ENCODE data around the gene PTPN14. TPM values are rescaled to one million over a fixed set of nuclear protein-coding genes. Genes with fewer than 3 reads are reported as not detected.

Gene PTPN14
- total and polyA plus RNA-seq, 2 of the 8 experiments (the other 6 are each of a cell fraction or from before 2014, with no cell fraction given), result 14.4 to 93.6 TPM

DNA sequence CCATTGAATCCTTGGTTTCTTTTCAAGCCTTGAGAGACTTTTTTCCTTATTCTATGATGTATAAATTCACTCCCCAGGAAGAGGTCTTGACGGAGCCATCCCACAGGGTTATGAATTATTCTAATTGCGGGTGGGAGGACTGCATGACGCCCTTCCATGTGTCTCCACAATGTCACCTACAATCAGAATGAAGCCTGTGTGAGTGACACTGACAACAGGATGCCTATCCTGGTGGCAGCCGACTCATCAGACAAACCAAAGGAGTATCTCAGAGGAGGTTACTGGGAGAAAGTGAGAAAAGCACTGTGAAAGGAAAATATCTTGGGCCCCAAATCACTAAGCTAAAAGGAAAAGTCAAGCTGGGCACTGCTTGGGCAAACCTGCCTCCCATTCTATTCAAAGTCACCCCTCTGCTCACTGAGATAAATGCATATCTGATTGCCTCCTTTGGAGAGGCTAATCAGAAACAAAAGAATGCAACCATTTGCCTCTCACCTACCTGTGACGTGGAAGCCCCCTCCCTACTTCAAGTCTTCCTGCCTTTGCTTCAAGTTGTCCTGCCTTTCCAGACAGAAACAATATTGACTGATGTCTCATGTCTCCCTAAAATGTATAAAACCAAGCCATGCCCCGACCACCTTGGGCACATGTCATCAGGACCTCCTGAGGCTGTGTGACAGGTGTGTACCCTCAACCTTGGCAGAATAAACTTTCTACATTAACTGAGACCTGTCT, 172.0 kb downstream of the PTPN14 start:
- Histone ChIP-seq H4K5ac (ENCODE audit: insufficient read length, low read depth, low read length) (no peak overlapping the region), H3K27me3 (replicated peaks in 1 of 4; ENCODE audit: control insufficient read depth in 3 of 4, extremely low read depth in 1 of 4, insufficient read depth in 3 of 4, low read length in 3 of 4) (no peaks in the 10 kb centered on the region), H4K8ac (ENCODE audit: extremely low read depth, insufficient read depth, low read length) (no peak overlapping the region), H2BK15ac (ENCODE audit: low read length) (no peak overlapping the region), H3K18ac (ENCODE audit: extremely low read depth, low read length) (no peak overlapping the region), H2AFZ (ENCODE audit: low read length) (no peak overlapping the region), H3K9me3 (ENCODE audit: insufficient read depth in 2 of 2, low read depth in 1 of 2, low read length in 1 of 2) (no peaks in the 10 kb centered on the region), H3K4ac (replicated peaks; ENCODE audit: insufficient read length, low read depth, low read length) (no peak overlapping the region), H2BK120ac (replicated peaks; ENCODE audit: low read depth, low read length) (no peak overlapping the region), H2AK5ac (ENCODE audit: low read depth, low read length) (no peak overlapping the region), H3K27ac (ENCODE audit: low read depth, low read length) (no peak overlapping the region), H2BK12ac (ENCODE audit: low read depth, low read length) (no peak overlapping the region), H2BK20ac (ENCODE audit: low read length) (no peak overlapping the region), H3K4me1 (replicated peaks in 1 of 4; ENCODE audit: control insufficient read depth in 3 of 4, insufficient read depth in 4 of 4, low read length in 3 of 4) (peaks cover 0 to 14% (median 8%) of the 10 kb centered on the region in 4 experiments; a peak in 4 of 7 replicates), H4K91ac (replicated peaks; ENCODE audit: insufficient read length, low read length) (no peak overlapping the region), H3K9ac (replicated peaks in 1 of 4; ENCODE audit: extremely low read depth in 1 of 4, low read depth in 3 of 4, low read length in 3 of 4) (no peak overlapping the region), H3K23ac (ENCODE audit: insufficient read length) (no peak overlapping the region), H3K79me1 (ENCODE audit: low read depth, low read length) (no peaks in the 10 kb centered on the region; the same call in 1 of the 2 replicates), H3K56ac (replicated peaks; ENCODE audit: insufficient read length, low read depth, low read length) (no peak overlapping the region), H3K14ac (ENCODE audit: insufficient read length) (no peak overlapping the region), H3K36me3 (ENCODE audit: control insufficient read depth in 2 of 4, insufficient read depth in 4 of 4, low read length in 3 of 4) (peaks cover 11 to 41% (median 22%) of the 10 kb centered on the region in 4 experiments), H3K79me2 (ENCODE audit: control insufficient read depth in 1 of 2, insufficient read depth in 2 of 2, low read length in 2 of 2) (no peaks in the 10 kb centered on the region; a peak in 1 of 4 replicates), H2BK5ac (ENCODE audit: low read depth, low read length) (no peak overlapping the region), H3K4me3 (ENCODE audit: extremely low read depth in 1 of 4, insufficient read depth in 2 of 4, low read depth in 3 of 4, low read length in 4 of 4) (no peak overlapping the region), H3K4me2 (ENCODE audit: insufficient read depth in 1 of 2, low read depth in 2 of 2, low read length in 2 of 2) (peak overlapping the region in 1 of 2 experiments; percentile 20; a peak in 2 of 4 replicates), H4K20me1 (replicated peaks in 1 of 2; ENCODE audit: control insufficient read depth in 1 of 2, insufficient read depth in 2 of 2, low read length in 2 of 2) (no peaks in the 10 kb centered on the region), H3K23me2 (ENCODE audit: low read depth, low read length) (no peaks in the 10 kb centered on the region)
- FAIRE-seq (no peak), DNase-seq (ENCODE audit: low read depth in 1 of 2, low spot score in 2 of 2) (no peak)
- CTCF ChIA-PET (ENCODE audit: partially characterized antibody), result interaction anchor here (0.9 to 3.3 kb wide), 5 partner anchors 10 to 169 kb away, joined by 3 to 13 read pairs (median 5); no protein-coding TSS in a partner anchor
- POLR2A ChIA-PET (ENCODE audit: partially characterized antibody), result no interaction called here
- WGBS, 2 experiments (ENCODE audit: extremely low coverage in 1 of 2, insufficient coverage in 1 of 2, insufficient read length in 1 of 2, insufficient replicate concordance in 2 of 2, low coverage in 1 of 2, low lambda C conversion rate in 2 of 2, missing lambda C conversion rate in 1 of 2), result 78% methylated on average over 6 of the region's 6 CpGs; no CpG with 5 or more reads in 1 of the 2 experiments
- TF ChIP-seq CREB1 (IDR thresholded peaks at IDR 0.05) (no peak), NRF1 (IDR thresholded peaks at IDR 0.05; ENCODE audit: low read depth, low read length) (no peak)
